Thyroid gland (tissue), 4 donors: ENCODE data around the gene RPSA.

Source experiments
- CTCF ChIP-seq, 6 experiments: fragments of 200-600 bp in 3 of 6; fragments of 450-650 bp in 3 of 6; sonication (generic) in 3 of 6; IDR thresholded peaks; one replicate each; pipeline ENCODE4 v1.5.1; 2016 to 2019; ENCODE audit warnings: antibody characterized with exemption in 6 of 6, mild to moderate bottlenecking in 2 of 6, inconsistent platforms in 1 of 6, moderate library complexity in 1 of 6
- POLR2A ChIP-seq, 2 donors: fragments of 450-650 bp; IDR thresholded peaks; one replicate each; pipeline ENCODE4 v1.6.1; 2017; ENCODE audit warnings: antibody characterized with exemption in 2 of 2, mild to moderate bottlenecking in 2 of 2, moderate library complexity in 1 of 2

- no peak for TF ChIP-seq CTCF (IDR thresholded peaks at IDR 0.05)
- TF ChIP-seq POLR2A (IDR thresholded peaks at IDR 0.05): no peak
Observed at GRCh38 chr3:39379778-39380155, 26.8 kb upstream of the RPSA start.
